Glomerular visceral epithelial cell (primary cell): ENCODE results near the gene GBA3.

Source experiments
- DNase-seq: peaks from one replicate; pipeline ENCODE4 v3.0.0-alpha.2; 2016; ENCODE audit errors: extremely low spot score

Gene GBA3

DNA sequence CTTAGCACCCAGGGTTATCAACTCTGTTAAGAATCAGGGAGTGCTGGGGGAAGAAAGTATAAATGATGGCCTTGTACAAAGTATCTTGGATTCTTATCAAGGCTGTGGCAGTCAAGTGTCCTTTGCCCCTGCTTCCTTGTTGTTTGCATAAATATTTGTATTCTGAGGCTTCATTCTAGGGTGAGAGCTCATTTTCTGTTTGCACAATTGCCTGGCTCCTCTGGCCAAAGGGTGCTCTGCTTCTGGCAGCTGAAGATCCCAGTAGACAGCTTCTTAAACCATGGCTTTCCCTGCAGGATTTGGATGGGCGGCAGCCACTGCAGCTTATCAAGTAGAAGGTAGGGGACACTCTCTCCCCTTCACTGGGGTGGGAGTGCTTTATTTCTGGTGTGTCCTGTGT is at the start of gene GBA3:
Gene GBA3 (plus strand): TSS at position 202 of the 400 bp plus-strand sequence.
- DNase-seq: no peak

GRCh38 chr4:22643952-22644351 is 48.8 kb upstream of the GBA3 start:
- no peak for DNase-seq

DNA sequence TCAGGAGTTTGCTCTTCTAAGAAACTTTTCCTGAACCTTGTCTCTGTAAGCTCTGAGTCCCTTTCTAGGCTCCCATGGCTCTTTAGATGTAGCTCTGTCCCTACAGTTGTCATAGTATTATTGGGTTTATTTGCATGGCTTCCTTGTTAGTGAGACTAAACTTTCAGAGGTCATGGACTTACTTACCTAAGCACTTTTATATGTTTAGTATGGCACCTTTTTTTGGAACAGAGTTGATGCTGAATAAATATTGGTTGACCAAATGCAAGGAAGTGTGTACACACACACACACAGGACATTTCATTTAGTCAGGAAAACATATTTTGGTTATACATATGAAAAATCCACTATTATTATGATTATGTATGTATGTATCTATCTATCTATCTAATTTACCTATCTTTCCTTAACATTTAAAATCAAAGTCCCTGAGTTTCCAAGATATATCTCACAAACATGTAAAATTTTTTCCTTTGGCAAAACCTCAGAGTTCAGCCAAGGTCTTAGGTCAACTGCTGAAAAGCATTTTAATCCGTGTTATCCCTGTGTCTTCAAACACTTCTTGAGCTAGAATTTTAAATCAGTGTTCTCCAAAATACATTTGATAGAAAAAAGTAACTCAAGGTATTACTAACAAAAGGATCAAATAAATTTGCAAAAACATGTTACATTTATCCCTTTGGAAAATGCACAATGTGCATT is 47.1 kb upstream of the GBA3 start:
- DNase-seq: no peak

GRCh38 chr4:22648996-22649395 is 43.7 kb upstream of the GBA3 start:
- no peak for DNase-seq

DNA sequence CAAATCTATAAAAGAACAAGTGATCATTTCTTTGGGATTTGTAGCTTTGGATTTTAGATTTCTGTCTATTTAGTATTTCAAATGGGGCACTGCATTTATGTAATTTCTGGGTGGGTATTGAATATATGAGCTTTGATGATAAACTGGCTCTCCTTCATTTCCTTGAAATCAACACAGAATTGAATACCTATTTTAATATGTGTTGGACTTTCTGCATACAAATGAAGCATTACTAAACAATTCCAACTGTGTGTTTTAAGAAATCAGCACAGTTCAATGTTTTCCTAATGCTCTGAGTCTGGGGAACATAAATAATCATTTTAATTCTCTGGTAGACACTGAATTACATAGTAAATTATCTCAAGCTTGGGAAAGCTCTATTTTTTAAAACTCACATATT is 42.0 kb upstream of the GBA3 start:
- no peak for DNase-seq

GRCh38 chr4:22653752-22654151 is 39.0 kb upstream of the GBA3 start:
- DNase-seq: no peak

- DNase-seq: no peak
These were observed 31.3 kb upstream of the GBA3 start for GRCh38 chr4:22661443-22661842.

GRCh38 chr4:22667332-22667940 is 25.3 kb upstream of the GBA3 start:
- DNase-seq: no peak

DNA sequence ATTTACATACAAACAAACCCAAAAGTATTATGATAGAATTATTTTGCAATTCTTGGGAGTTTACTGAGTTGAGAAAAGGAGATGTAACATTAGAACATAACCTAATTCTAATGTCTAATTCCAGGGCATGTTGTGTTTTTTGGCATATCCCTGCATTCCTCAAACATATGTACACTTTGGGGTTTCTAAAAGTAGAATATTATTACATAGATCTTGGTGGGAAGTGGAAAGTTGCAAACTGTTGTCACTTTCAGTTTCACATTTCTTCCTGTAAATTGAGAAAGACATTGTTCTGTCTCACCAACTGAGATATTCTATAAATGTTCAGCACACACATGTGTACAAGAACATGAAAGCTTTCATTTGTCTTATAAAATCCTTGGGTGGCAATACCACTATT is 24.4 kb upstream of the GBA3 start:
- no peak for DNase-seq

DNA sequence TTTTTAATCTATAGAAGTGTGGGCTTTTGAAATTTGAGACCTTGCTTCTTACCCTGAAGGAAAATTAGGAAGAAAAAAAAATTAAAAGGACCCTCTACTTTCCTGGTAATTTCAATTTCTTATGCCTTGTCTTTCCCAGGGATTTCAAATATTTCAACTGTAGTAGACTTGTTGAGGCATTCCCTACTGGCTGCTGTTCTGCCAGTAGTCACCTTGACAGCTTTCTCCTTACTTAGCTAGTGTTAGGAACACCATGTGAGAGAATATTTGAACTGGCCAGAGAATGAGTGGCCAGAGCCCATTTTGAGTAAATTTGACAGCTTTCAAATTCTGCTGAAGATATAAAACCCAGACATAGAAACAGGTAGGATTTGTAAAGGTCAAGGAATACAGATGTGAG is 24.0 kb upstream of the GBA3 start:
- no peak for DNase-seq

DNA sequence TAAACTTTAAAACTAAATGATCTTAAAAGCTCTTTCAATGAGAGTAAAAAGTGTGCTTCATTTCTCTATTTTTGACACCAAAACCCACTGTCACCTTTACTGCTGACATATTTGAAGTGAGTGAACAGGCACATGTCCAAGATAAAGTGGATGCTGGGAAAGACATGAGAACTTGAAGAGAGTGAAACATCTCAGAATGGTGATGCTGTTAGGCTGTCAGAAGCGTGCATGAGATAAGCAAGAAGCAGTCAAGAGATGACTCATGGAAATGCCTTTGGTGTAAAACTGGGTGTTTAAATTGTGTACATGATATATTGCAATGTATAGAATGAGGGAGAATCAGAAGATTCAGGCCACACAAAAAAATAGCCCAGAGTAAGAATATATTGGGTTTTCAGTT is 21.8 kb upstream of the GBA3 start:
- no peak for DNase-seq

- DNase-seq: no peak
These were observed 20.2 kb upstream of the GBA3 start for GRCh38 chr4:22672519-22672918.

DNA sequence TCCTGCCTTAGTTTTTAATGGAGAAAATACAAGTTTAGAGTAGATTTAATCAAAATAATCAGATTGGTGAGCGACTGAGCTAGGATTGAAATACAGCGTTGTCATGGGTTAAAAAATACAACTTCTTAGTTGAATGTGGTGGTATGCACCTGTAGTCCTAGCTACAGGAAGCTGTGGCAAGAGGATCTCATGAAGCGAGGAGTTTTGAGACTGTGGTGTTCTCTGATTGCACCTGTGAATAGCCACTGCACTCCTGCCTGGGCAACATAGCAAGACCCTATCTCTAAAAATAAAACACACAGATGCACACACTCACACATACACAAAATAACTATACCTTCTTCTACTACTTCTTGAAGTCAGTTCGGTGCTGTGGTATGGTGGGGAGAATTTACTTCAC is 19.8 kb upstream of the GBA3 start:
- DNase-seq: no peak

DNA sequence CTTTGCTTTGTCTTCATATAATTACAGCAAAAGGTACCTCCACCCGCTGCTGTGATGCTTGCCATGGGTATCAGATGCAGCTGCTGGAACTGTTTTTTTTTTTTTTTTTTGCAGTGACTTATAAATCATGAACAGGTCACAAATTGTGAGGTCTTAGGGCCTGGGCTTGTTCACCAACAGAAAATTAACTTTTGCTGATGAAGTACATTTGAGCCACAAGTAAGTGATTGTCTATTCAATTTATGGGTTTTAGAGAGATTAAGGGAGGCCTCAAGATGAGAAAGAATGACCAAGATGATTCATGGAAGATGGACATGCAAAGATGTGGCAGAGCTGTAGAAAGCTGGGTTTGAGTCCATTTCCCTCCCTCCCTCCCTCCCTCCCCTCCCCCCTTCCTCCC is 18.0 kb upstream of the GBA3 start:
- DNase-seq: no peak

GRCh38 chr4:22676063-22676462 is 16.7 kb upstream of the GBA3 start:
- DNase-seq: no peak

DNA sequence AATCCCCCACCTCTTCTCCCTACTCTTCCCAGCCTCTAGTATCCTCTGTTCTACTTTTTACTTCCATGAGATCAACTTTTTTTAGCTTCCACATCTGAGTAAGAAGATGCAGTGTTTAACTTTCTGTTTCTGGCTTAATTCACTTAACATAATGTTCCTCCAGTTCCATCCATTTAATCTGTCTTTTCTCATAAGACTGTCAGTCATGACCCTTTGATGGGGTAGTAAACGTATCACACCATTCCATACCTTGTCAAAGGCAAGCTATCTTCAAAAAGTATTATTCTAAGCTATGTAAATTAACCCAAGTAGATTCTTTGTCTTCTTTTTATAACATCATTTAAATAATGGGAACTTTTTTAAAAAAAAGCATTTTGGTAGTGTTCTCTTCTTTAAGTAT is 15.0 kb upstream of the GBA3 start:
- DNase-seq: no peak

DNA sequence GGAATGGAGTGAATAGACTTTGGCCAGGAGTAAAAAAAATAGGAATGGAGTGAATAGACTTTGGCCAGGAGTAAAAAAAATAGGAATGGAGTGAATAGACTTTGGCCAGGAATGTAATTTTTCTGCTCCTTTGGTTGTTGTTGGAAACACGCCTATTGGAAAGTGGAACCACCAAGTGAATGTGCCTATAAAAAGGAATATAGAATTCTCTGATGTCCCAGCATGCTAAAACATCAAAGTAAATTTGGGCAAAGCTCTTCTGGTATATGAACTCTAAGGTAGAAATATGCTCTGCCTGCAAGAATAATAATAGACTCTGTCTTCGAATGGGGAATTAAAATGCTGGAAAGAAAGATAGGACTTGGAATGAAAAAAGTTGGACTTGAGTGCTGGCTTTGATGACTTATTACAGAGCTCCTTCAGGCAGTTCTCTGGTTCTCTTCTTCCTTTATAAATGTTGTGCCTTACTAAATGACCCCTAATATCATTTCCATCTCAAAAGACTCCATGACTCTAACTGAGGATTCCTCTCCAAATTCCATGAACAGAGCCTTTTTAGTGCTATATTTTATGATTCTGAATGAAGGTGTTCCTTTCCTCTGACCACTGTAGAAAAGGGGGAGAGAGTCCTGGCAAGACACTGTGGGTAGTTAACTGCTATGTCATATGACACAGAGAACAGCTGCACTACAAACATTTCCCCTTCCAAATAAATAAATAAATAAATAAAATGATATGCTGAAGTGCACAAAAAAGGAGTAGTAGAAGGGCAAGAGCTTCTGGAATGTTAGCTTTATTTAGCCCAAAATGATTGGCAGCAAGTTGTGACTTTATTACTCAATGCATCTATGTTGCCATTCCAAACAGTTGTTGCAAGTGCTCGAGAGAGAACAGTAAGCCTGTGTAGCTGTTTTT is 13.5 kb upstream of the GBA3 start:
- DNase-seq: no peak

- DNase-seq: no peak
These were observed 12.6 kb upstream of the GBA3 start for GRCh38 chr4:22680065-22680642.

DNA sequence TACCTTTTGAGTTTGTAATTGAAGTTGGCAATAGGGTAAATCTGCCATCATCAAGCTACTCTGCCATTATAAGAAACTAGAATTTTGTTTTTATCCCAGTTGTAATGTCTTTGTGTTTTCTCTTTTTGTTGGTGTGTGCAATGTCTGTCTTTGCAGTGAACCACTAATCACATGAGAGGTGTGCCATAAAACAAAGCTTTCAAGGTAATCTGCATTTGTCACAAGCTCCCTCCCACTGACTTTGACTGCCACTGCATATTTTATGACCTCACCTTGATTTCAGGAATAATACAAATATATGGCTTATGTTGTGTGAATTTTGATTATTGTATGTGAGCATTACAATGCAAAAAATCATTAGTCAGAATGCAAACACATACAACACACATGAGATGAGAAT is 9.0 kb upstream of the GBA3 start:
- no peak for DNase-seq

- no peak for DNase-seq
These were observed 6.6 kb upstream of the GBA3 start for GRCh38 chr4:22686141-22686540.

DNA sequence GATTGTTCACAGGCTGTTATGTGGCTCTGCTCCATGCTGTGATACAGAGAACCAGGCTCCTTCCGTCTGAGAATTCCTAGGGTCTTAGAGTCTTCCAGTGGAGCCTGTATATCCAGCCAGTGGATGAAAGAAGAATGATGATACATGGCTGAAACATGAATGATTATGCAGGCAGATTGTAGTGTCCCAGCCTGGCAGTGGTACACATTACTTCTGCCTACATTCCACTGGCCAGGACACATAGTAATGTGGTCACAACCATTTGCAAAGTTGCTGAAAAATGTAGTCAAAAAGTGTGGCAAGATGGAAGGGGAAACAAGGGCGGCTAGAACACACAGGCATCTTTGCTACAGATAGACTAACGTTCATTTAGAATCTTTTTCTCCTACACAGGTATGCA is 4.5 kb upstream of the GBA3 start:
- peak; percentile 7 for DNase-seq

DNA sequence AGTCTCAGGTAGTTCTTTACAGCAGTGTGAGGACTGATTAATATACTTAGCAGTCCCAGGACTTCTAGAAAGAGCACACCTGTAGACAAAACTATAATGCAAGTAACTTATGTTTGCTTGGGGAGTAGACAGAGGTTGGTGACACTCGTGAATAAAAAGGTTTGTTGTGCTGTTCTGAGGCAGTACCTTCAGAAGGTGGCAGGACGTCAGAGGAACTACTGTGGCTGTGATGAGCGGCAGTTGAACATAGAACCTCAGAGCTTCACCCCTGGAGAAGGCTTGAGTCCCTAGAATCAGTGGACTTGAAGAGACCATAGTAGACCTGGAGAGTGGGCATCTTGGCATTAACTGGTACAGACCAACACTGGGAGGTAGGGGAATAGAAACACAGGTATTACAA is 3.3 kb upstream of the GBA3 start:
- DNase-seq: no peak

GRCh38 chr4:22695029-22695428 is 2.3 kb downstream of the GBA3 start:
- DNase-seq: no peak
